H1 (cell line): ENCODE results near the gene TBC1D3B.

Experiments
- ATF2 ChIP-seq: IDR thresholded peaks from 2 replicates; pipeline ENCODE4 v1.6.1; 2012; ENCODE audit warnings: low read length, inconsistent platforms
- CTCF ChIP-seq, 3 experiments: IDR thresholded peaks; 1 replicate in 2 of 3; 2 replicates in 1 of 3; pipeline versions ENCODE4 v1.5.1 to v1.6.1; 2011; ENCODE audit warnings: low read length in 3 of 3, mild to moderate bottlenecking in 3 of 3, inconsistent platforms in 2 of 3, low read depth in 1 of 3, moderate library complexity in 1 of 3; ENCODE audit not compliant: insufficient read depth in 1 of 3; ENCODE audit errors: control extremely low read depth in 1 of 3
- HDAC2 ChIP-seq, 2 experiments: fragments of 300-600 bp in 1 of 2; sonication (generic) in 1 of 2; IDR thresholded peaks; 2 replicates each; pipeline ENCODE4 v1.6.1; 2011 to 2012; ENCODE audit warnings: low read depth in 2 of 2, low read length in 2 of 2, mild to moderate bottlenecking in 2 of 2, moderate library complexity in 2 of 2, borderline replicate concordance in 1 of 2, inconsistent platforms in 1 of 2
- SIN3A ChIP-seq, 2 experiments: IDR thresholded peaks in 1 of 2; conservative IDR thresholded peaks in 1 of 2; 2 replicates each; pipeline ENCODE4 v1.6.1; 2011 to 2012; ENCODE audit warnings: low read length in 2 of 2, improper control_type of control experiment in 1 of 2, low read depth in 1 of 2, mild to moderate bottlenecking in 1 of 2
- SRF ChIP-seq: IDR thresholded peaks from 2 replicates; pipeline ENCODE4 v1.6.1; 2011; ENCODE audit warnings: mild to moderate bottlenecking, low read depth, low read length, moderate library complexity

DNA sequence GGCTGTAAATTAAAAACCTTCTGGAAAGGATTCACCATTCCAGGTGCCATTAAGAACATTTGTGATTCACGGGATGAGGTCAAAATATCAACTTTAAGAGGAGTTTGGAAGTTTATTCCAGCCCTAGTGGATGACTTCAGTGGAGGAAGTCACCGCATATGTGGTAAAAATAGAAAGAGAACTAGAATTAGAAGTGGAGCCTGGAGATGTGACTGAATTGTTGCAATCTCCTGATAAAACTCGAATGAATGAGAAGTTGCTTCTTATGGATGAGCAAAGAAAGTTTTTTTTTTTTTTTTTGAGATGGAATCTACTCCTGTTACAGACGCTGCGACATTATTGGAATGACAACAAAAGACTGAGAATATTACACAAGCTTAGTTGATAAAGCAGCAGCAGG, 46.1 kb downstream of the TBC1D3B start:
- no peak for TF ChIP-seq CTCF (IDR thresholded peaks at IDR 0.05; ENCODE audit: control extremely low read depth in 1 of 3, insufficient read depth in 1 of 3, low read depth in 1 of 3, low read length in 3 of 3)
- no peak for TF ChIP-seq HDAC2 (IDR thresholded peaks at IDR 0.05; ENCODE audit: borderline replicate concordance in 1 of 2, low read depth in 2 of 2, low read length in 2 of 2)
- no peak for TF ChIP-seq SIN3A (conservative IDR thresholded peaks at IDR 0.05 in 1 of 2, IDR thresholded peaks at IDR 0.05 in 1 of 2; ENCODE audit: low read depth in 1 of 2, low read length in 2 of 2)
- TF ChIP-seq SRF = no peak
- TF ChIP-seq ATF2 = no peak
